Neural progenitor cell (in vitro differentiated cells): ENCODE results near the gene UBTD2. TPM values are rescaled to one million over a fixed set of nuclear protein-coding genes. Genes with fewer than 3 reads are reported as not detected.

ENCODE experiments used
- DNase-seq: peaks from one replicate; pipeline ENCODE4 v3.0.0-alpha.2; 2016; ENCODE audit warnings: low spot score
- H2AFZ ChIP-seq: fragments of 200-600 bp; sonication (generic); replicated peaks from 2 replicates; pipeline ENCODE4 v1.6.1; 2016; ENCODE audit warnings: antibody characterized with exemption
- H3F3A ChIP-seq: fragments of 200-600 bp; sonication (generic); 2 replicates; pipeline ENCODE4 v1.6.1; 2016; ENCODE audit warnings: antibody characterized with exemption, low read depth
- H3K27ac ChIP-seq: fragments of 200-600 bp; sonication (generic); 2 replicates; pipeline ENCODE4 v1.5.1; 2016; ENCODE audit warnings: mild to moderate bottlenecking
- H3K27me3 ChIP-seq: fragments of 200-600 bp; sonication (generic); 2 replicates; pipeline ENCODE4 v1.6.1; 2016; ENCODE audit warnings: mild to moderate bottlenecking, moderate library complexity
- H3K36me3 ChIP-seq: fragments of 200-600 bp; sonication (generic); 2 replicates; pipeline ENCODE4 v1.5.1; 2016
- H3K4me1 ChIP-seq: fragments of 200-600 bp; sonication (generic); 2 replicates; pipeline ENCODE4 v1.6.1; 2016; ENCODE audit warnings: mixed run types
- H3K4me2 ChIP-seq: fragments of 200-600 bp; sonication (generic); 2 replicates; pipeline ENCODE4 v1.6.1; 2016
- H3K4me3 ChIP-seq: fragments of 200-600 bp; sonication (generic); 2 replicates; pipeline ENCODE4 v1.5.1; 2016
- H3K79me2 ChIP-seq: fragments of 200-600 bp; sonication (generic); 2 replicates; pipeline ENCODE4 v1.6.1; 2016; ENCODE audit warnings: low read depth
- H3K9ac ChIP-seq: fragments of 200-600 bp; sonication (generic); 2 replicates; pipeline ENCODE4 v1.6.1; 2016
- H3K9me3 ChIP-seq: fragments of 200-600 bp; sonication (generic); 2 replicates; pipeline ENCODE4 v1.5.1; 2016; ENCODE audit warnings: low read depth
- H4K20me1 ChIP-seq: fragments of 200-600 bp; sonication (generic); 2 replicates; pipeline ENCODE4 v1.6.1; 2016; ENCODE audit warnings: low read depth
- H3K27ac Mint-ChIP-seq: 3 replicates; pipeline ENCODE4 v1.8.0; 2021; ENCODE audit warnings: mixed read lengths
- H3K27me3 Mint-ChIP-seq: 2 replicates; pipeline ENCODE4 v1.8.0; 2022; ENCODE audit warnings: low read depth, mild to moderate bottlenecking, inconsistent platforms, moderate library complexity, mixed read lengths; ENCODE audit not compliant: insufficient read depth
- H3K36me3 Mint-ChIP-seq: 3 replicates; pipeline ENCODE4 v1.8.0; 2021; ENCODE audit warnings: mixed read lengths
- H3K4me1 Mint-ChIP-seq: 3 replicates; pipeline ENCODE4 v1.8.0; 2021; ENCODE audit warnings: mixed read lengths
- H3K4me3 Mint-ChIP-seq: 3 replicates; pipeline ENCODE4 v1.8.0; 2021; ENCODE audit warnings: mild to moderate bottlenecking, moderate library complexity, mixed read lengths
- H3K9me3 Mint-ChIP-seq: 3 replicates; pipeline ENCODE4 v1.8.0; 2020; ENCODE audit warnings: mixed read lengths
- CTCF ChIP-seq: fragments of 200-600 bp; sonication (generic); IDR thresholded peaks from 2 replicates; pipeline ENCODE4 v1.5.1; 2017; ENCODE audit warnings: antibody characterized with exemption, mild to moderate bottlenecking
- EZH2 ChIP-seq: fragments of 200-600 bp; sonication (generic); IDR thresholded peaks from 2 replicates; pipeline ENCODE4 v1.6.1; 2017; ENCODE audit warnings: antibody characterized with exemption, mild to moderate bottlenecking, moderate library complexity
- EZH2phosphoT487 ChIP-seq: fragments of 200-600 bp; sonication (generic); IDR thresholded peaks from 2 replicates; pipeline ENCODE4 v1.6.1; 2017; ENCODE audit warnings: antibody characterized with exemption
- total RNA-seq: library from RNA; depleted of rRNA; stranded (reverse); fragments of >200 nt; gene quantifications from 2 replicates; pipeline ENCODE4 v1.2.3, GENCODE V29; 2015; ENCODE audit warnings: low replicate concordance

Gene UBTD2
- total RNA-seq, 1 donor from 2014 or later, result 92.9 TPM

GRCh38 chr5:172285226-172286143 lies 1.9 kb upstream of the UBTD2 start:
- H3K4me2 ChIP-seq, result peak overlapping the region; percentile 92
- no peak overlapping the region for H3K27ac Mint-ChIP-seq
- peaks cover 27% of the 10 kb centered on the region for H3F3A ChIP-seq
- H3K9me3 ChIP-seq, result no peaks in the 10 kb centered on the region
- H3K4me3 Mint-ChIP-seq, result peak overlapping the region; percentile 94
- no peaks in the 10 kb centered on the region for H3K36me3 ChIP-seq
- peaks cover 29% of the 10 kb centered on the region for H3K79me2 ChIP-seq
- H3K27ac ChIP-seq, result no peak overlapping the region
- TF ChIP-seq CTCF, result no peak
- H3K9ac ChIP-seq, result no peak overlapping the region
- peaks cover 5% of the 10 kb centered on the region for H3K27me3 Mint-ChIP-seq
- DNase-seq, result no peak
- no peak overlapping the region for H2AFZ ChIP-seq
- peak overlapping the region; percentile 99 for H3K4me3 ChIP-seq
- H3K4me1 Mint-ChIP-seq, result peaks cover 34% of the 10 kb centered on the region
- peaks cover 22% of the 10 kb centered on the region for H3K4me1 ChIP-seq
- peaks cover 1% of the 10 kb centered on the region for H3K36me3 Mint-ChIP-seq
- H4K20me1 ChIP-seq, result peaks cover 25% of the 10 kb centered on the region
- no peaks in the 10 kb centered on the region for H3K9me3 Mint-ChIP-seq
- H3K27me3 ChIP-seq, result no peaks in the 10 kb centered on the region

- Histone ChIP-seq H3K4me2 (peak overlapping the region; percentile 92), H4K20me1 (peaks cover 34% of the 10 kb centered on the region), H3K9me3 (no peaks in the 10 kb centered on the region), H2AFZ (peak overlapping the region; percentile 83), H3K4me1 (peaks cover 22% of the 10 kb centered on the region), H3K27me3 (no peaks in the 10 kb centered on the region), H3K9ac (peak overlapping the region; percentile 23), H3F3A (peaks cover 27% of the 10 kb centered on the region), H3K36me3 (no peaks in the 10 kb centered on the region), H3K4me3 (peak overlapping the region; percentile 99), H3K27ac (no peak overlapping the region), H3K79me2 (peaks cover 38% of the 10 kb centered on the region)
- no peak for DNase-seq
- TF ChIP-seq CTCF (no peak), EZH2 (no peak), EZH2phosphoT487 (no peak)
- Mint-ChIP-seq H3K9me3 (no peaks in the 10 kb centered on the region), H3K27ac (peak overlapping the region; percentile 90), H3K4me1 (peaks cover 34% of the 10 kb centered on the region), H3K36me3 (peaks cover 2% of the 10 kb centered on the region), H3K4me3 (peak overlapping the region; percentile 94), H3K27me3 (peaks cover 2% of the 10 kb centered on the region)
These were observed 1.0 kb upstream of the UBTD2 start for GRCh38 chr5:172284611-172284980.

GRCh38 chr5:172283862-172284610 lies 472 bp upstream of the UBTD2 start:
- peak overlapping the region; percentile 99 for H3K4me3 ChIP-seq
- peak overlapping the region; percentile 92 for H3K4me2 ChIP-seq
- H4K20me1 ChIP-seq, result peaks cover 40% of the 10 kb centered on the region
- peak overlapping the region; percentile 23 for H3K9ac ChIP-seq
- peak overlapping the region; percentile 83 for H2AFZ ChIP-seq
- H3K4me1 ChIP-seq, result peaks cover 22% of the 10 kb centered on the region
- Mint-ChIP-seq H3K9me3 (no peaks in the 10 kb centered on the region), H3K4me1 (peaks cover 34% of the 10 kb centered on the region), H3K36me3 (peaks cover 6% of the 10 kb centered on the region), H3K27ac (peak overlapping the region; percentile 90), H3K4me3 (peak overlapping the region; percentile 94), H3K27me3 (peaks cover 2% of the 10 kb centered on the region)
- H3F3A ChIP-seq, result peaks cover 27% of the 10 kb centered on the region
- H3K9me3 ChIP-seq, result no peaks in the 10 kb centered on the region
- H3K27me3 ChIP-seq, result no peaks in the 10 kb centered on the region
- no peaks in the 10 kb centered on the region for H3K36me3 ChIP-seq
- H3K27ac ChIP-seq, result peak overlapping the region; percentile 90
- TF ChIP-seq EZH2, result no peak
- TF ChIP-seq CTCF, result no peak
- no peak for TF ChIP-seq EZH2phosphoT487
- DNase-seq, result peak; percentile 95
- peaks cover 43% of the 10 kb centered on the region for H3K79me2 ChIP-seq
